HG03575 (cell line): ENCODE measurements around the gene RGL3.
"Not testable (repeated sequence)": the region's sequence is repeated elsewhere in the genome, so short reads cannot be mapped to it uniquely, and the experiment has no call there.

Experiments
- ATAC-seq: cut with Tn5 transposase; IDR thresholded peaks from one replicate; pipeline ENCODE4 v1.9.1; 2021; ENCODE audit not compliant: unreplicated experiment, insufficient number of reproducible peaks, low FRiP score; ENCODE audit errors: extremely low read depth

The RGL3 gene

GRCh38 chr19:11422163-11423065, 3.3 kb upstream of the RGL3 start:
- ATAC-seq, result no peak

- ATAC-seq, result no peak
These were observed 2.4 kb upstream of the RGL3 start for GRCh38 chr19:11421371-11422098.

- no peak for ATAC-seq
These were observed 1.6 kb upstream of the RGL3 start for GRCh38 chr19:11420429-11421370.

- no peak for ATAC-seq
These were observed 993 bp downstream of the RGL3 start for GRCh38 chr19:11418094-11418548.

- no peak for ATAC-seq
These were observed 2.6 kb downstream of the RGL3 start for GRCh38 chr19:11416346-11417052.

GRCh38 chr19:11414544-11414943, 4.6 kb downstream of the RGL3 start:
- ATAC-seq, result no peak

GRCh38 chr19:11410682-11411081, 8.4 kb downstream of the RGL3 start:
- no peak for ATAC-seq

GRCh38 chr19:11408591-11408990, 10.5 kb downstream of the RGL3 start:
- no peak for ATAC-seq

- ATAC-seq, result not testable (repeated sequence)
These were observed 12.3 kb downstream of the RGL3 start for GRCh38 chr19:11406703-11407236.

GRCh38 chr19:11405846-11406643, 13.1 kb downstream of the RGL3 start:
- no peak for ATAC-seq

- ATAC-seq, result no peak
These were observed 14.4 kb downstream of the RGL3 start for GRCh38 chr19:11404588-11405222.

- ATAC-seq, result no peak
These were observed 17.1 kb downstream of the RGL3 start for GRCh38 chr19:11401808-11402543.

GRCh38 chr19:11400798-11401197, 18.3 kb downstream of the RGL3 start:
- ATAC-seq, result no peak

GRCh38 chr19:11399667-11400066, 19.4 kb downstream of the RGL3 start:
- ATAC-seq, result no peak

- ATAC-seq, result no peak
These were observed 22.0 kb downstream of the RGL3 start for GRCh38 chr19:11397089-11397610.

- no peak for ATAC-seq
These were observed 28.0 kb downstream of the RGL3 start for GRCh38 chr19:11390933-11391680.
